Measurements from ENCODE around the gene SLC37A1. TPM values are rescaled to one million over a fixed set of nuclear protein-coding genes. Genes with fewer than 3 reads are reported as not detected.

SLC37A1 gene
- total and polyA plus RNA-seq, 2 of the 13 experiments (the other 11 are each of a cell fraction or from before 2014, with no cell fraction given): 0.22 to 0.40 TPM

- TF ChIP-seq HNF1A (IDR thresholded peaks at IDR 0.05; ENCODE audit: low read depth) (no peak), HNF1A (CRISPR knock-in tag; IDR thresholded peaks at IDR 0.05; ENCODE audit: borderline replicate concordance) (peak; percentile 63), TARDBP (CRISPR knock-in tag; IDR thresholded peaks at IDR 0.05) (no peak), SAFB2 (CRISPR knock-in tag; IDR thresholded peaks at IDR 0.05; ENCODE audit: borderline replicate concordance, low read depth) (no peak), CEBPZ (IDR thresholded peaks at IDR 0.05; ENCODE audit: low read length) (no peak), MAF1 (CRISPR knock-in tag; IDR thresholded peaks at IDR 0.05; ENCODE audit: borderline replicate concordance) (no peak), ZNF367 (CRISPR knock-in tag; IDR thresholded peaks at IDR 0.05; ENCODE audit: borderline replicate concordance) (no peak), ZNF674 (CRISPR knock-in tag; IDR thresholded peaks at IDR 0.05; ENCODE audit: low read depth) (no peak), EP300 (IDR thresholded peaks at IDR 0.05; ENCODE audit: low read depth in 2 of 2, low read length in 2 of 2) (no peak), EP300 (CRISPR knock-in tag; IDR thresholded peaks at IDR 0.05; ENCODE audit: borderline replicate concordance) (0 out of 2 replicates have a peak, but pooled peaks have one; percentile 23), YY1 (IDR thresholded peaks at IDR 0.05; ENCODE audit: insufficient read depth, insufficient replicate concordance, low read depth, low read length) (peak; percentile 53), MAFK (conservative IDR thresholded peaks at IDR 0.05 in 1 of 2, IDR thresholded peaks at IDR 0.05 in 1 of 2; ENCODE audit: low read length in 2 of 2) (no peak), ZNF335 (CRISPR knock-in tag; IDR thresholded peaks at IDR 0.05) (no peak), E2F5 (CRISPR knock-in tag; conservative IDR thresholded peaks at IDR 0.05) (no peak), SATB2 (CRISPR knock-in tag; IDR thresholded peaks at IDR 0.05) (no peak), CEBPB (IDR thresholded peaks at IDR 0.05; ENCODE audit: borderline replicate concordance, low read depth, low read length) (peak; percentile 97), ZNF83 (CRISPR knock-in tag; IDR thresholded peaks at IDR 0.05; ENCODE audit: borderline replicate concordance) (no peak), ZNF18 (CRISPR knock-in tag; IDR thresholded peaks at IDR 0.05; ENCODE audit: insufficient replicate concordance) (no peak), TFAP4 (IDR thresholded peaks at IDR 0.05; ENCODE audit: borderline replicate concordance, low read depth) (peak; percentile 12; the same call in 1 of the 2 replicates)
Measured at GRCh38 chr21:42614811-42615351, 101.2 kb downstream of the SLC37A1 start (continued).

Measured in HepG2 (cell line).